HEK293 (cell line): Measurements from ENCODE around the gene KCNMB1.
A peak's percentile ranks its signal among the peaks of the same experiment; 100 is the strongest.
"Not testable (repeated sequence)": the region's sequence is repeated elsewhere in the genome, so short reads cannot be mapped to it uniquely, and the experiment has no call there.

Experiments
- CTCF ChIA-PET: fragments of 350-600 bp; formaldehyde crosslinking; extraction: SDS; loops from one replicate; lab custom pipeline; 2021; ENCODE audit warnings: antibody characterized with exemption; lab: Yijun Ruan, JAX
- POLR2A ChIA-PET: fragments of 300-600 bp; formaldehyde crosslinking; extraction: SDS; loops from one replicate; lab custom pipeline; 2020; ENCODE audit warnings: antibody characterized with exemption, inconsistent platforms; lab: Yijun Ruan, JAX
- H3K27ac ChIP-seq: fragments of 200-500 bp; sonication (Bioruptor generic); 2 replicates; pipeline ENCODE4 v1.5.1; 2014; ENCODE audit warnings: low read depth, low read length, control low read depth, inconsistent platforms; ENCODE audit errors: extremely low read depth
- H3K36me3 ChIP-seq, 2 experiments: fragments of 200-500 bp in 1 of 2; sonication (Bioruptor generic) in 1 of 2; 1 replicate in 1 of 2; 2 replicates in 1 of 2; pipeline ENCODE4 v1.5.1; 2014 to 2017; ENCODE audit warnings: inconsistent platforms in 2 of 2, low read length in 2 of 2; ENCODE audit not compliant: control insufficient read depth in 2 of 2, insufficient read depth in 1 of 2
- H3K4me1 ChIP-seq: fragments of 200-500 bp; sonication (Bioruptor generic); 2 replicates; pipeline ENCODE4 v1.5.1; 2014; ENCODE audit warnings: mild to moderate bottlenecking, low read length, inconsistent platforms; ENCODE audit not compliant: control insufficient read depth, insufficient read depth
- H3K4me3 ChIP-seq: 2 replicates; pipeline ENCODE4 v1.5.1; 2011; ENCODE audit warnings: low read depth, mild to moderate bottlenecking, control low read depth, low read length, moderate library complexity
- H3K9me3 ChIP-seq: fragments of 200-500 bp; sonication (Bioruptor generic); 2 replicates; pipeline ENCODE4 v1.5.1; 2014; ENCODE audit warnings: low read depth, low read length, inconsistent platforms; ENCODE audit not compliant: control insufficient read depth, insufficient read depth
- BCL11B ChIP-seq: fragments of 450-650 bp; formaldehyde crosslinking; IDR thresholded peaks from 2 replicates; pipeline ENCODE4 v1.5.1; 2016; ENCODE audit warnings: low read depth, missing biosample characterization, missing genetic modification characterization
- KLF1 ChIP-seq: fragments of 450-650 bp; formaldehyde crosslinking; IDR thresholded peaks from 2 replicates; pipeline ENCODE4 v1.5.1; 2016; ENCODE audit warnings: missing biosample characterization, missing genetic modification characterization
- KLF16 ChIP-seq: fragments of 450-650 bp; formaldehyde crosslinking; IDR thresholded peaks from 2 replicates; pipeline ENCODE4 v1.5.1; 2017; ENCODE audit warnings: missing biosample characterization, missing genetic modification characterization
- OVOL3 ChIP-seq: fragments of 450-650 bp; formaldehyde crosslinking; IDR thresholded peaks from 2 replicates; pipeline ENCODE4 v1.5.1; 2016; ENCODE audit warnings: missing biosample characterization, missing genetic modification characterization
- RBAK ChIP-seq: fragments of 450-650 bp; formaldehyde crosslinking; IDR thresholded peaks from 2 replicates; pipeline ENCODE4 v1.5.1; 2016; ENCODE audit warnings: missing biosample characterization, missing genetic modification characterization
- SP2 ChIP-seq: fragments of 450-650 bp; formaldehyde crosslinking; IDR thresholded peaks from 2 replicates; pipeline ENCODE4 v1.5.1; 2016; ENCODE audit warnings: missing biosample characterization, missing genetic modification characterization
- ZBTB1 ChIP-seq: fragments of 450-650 bp; formaldehyde crosslinking; IDR thresholded peaks from 2 replicates; pipeline ENCODE4 v1.5.1; 2016; ENCODE audit warnings: missing biosample characterization, missing genetic modification characterization
- ZFHX2 ChIP-seq: fragments of 450-650 bp; formaldehyde crosslinking; conservative IDR thresholded peaks from 2 replicates; pipeline ENCODE4 v1.5.1; 2016; ENCODE audit warnings: missing biosample characterization, missing genetic modification characterization
- ZNF132 ChIP-seq: fragments of 450-650 bp; formaldehyde crosslinking; IDR thresholded peaks from 2 replicates; pipeline ENCODE4 v1.5.1; 2017; ENCODE audit warnings: missing biosample characterization, missing genetic modification characterization, borderline replicate concordance
- ZNF146 ChIP-seq: fragments of 450-650 bp; formaldehyde crosslinking; IDR thresholded peaks from 2 replicates; pipeline ENCODE4 v1.5.1; 2016; ENCODE audit warnings: missing biosample characterization, missing genetic modification characterization
- ZNF202 ChIP-seq: fragments of 450-650 bp; formaldehyde crosslinking; IDR thresholded peaks from 2 replicates; pipeline ENCODE4 v1.5.1; 2016; ENCODE audit warnings: missing biosample characterization, missing genetic modification characterization, borderline replicate concordance
- ZNF350 ChIP-seq: fragments of 450-650 bp; formaldehyde crosslinking; IDR thresholded peaks from 2 replicates; pipeline ENCODE4 v1.5.0; 2017; ENCODE audit warnings: missing biosample characterization, mild to moderate bottlenecking, missing genetic modification characterization
- ZNF391 ChIP-seq: fragments of 450-650 bp; formaldehyde crosslinking; IDR thresholded peaks from 2 replicates; pipeline ENCODE4 v1.5.1; 2016; ENCODE audit warnings: low read depth, missing biosample characterization, missing genetic modification characterization, borderline replicate concordance
- ZNF416 ChIP-seq: fragments of 450-650 bp; formaldehyde crosslinking; IDR thresholded peaks from 2 replicates; pipeline ENCODE4 v1.5.1; 2016; ENCODE audit warnings: missing biosample characterization, missing genetic modification characterization
- ZNF621 ChIP-seq: fragments of 450-650 bp; formaldehyde crosslinking; IDR thresholded peaks from 2 replicates; pipeline ENCODE4 v1.5.1; 2017; ENCODE audit warnings: missing biosample characterization, missing genetic modification characterization
- ZNF629 ChIP-seq: fragments of 450-650 bp; formaldehyde crosslinking; IDR thresholded peaks from 2 replicates; pipeline ENCODE4 v1.5.1; 2017; ENCODE audit warnings: missing biosample characterization, missing genetic modification characterization
- ZNF701 ChIP-seq: fragments of 450-650 bp; formaldehyde crosslinking; IDR thresholded peaks from 2 replicates; pipeline ENCODE4 v1.5.1; 2016; ENCODE audit warnings: missing biosample characterization, missing genetic modification characterization
- ZNF785 ChIP-seq: fragments of 450-650 bp; formaldehyde crosslinking; IDR thresholded peaks from 2 replicates; pipeline ENCODE4 v1.5.1; 2016; ENCODE audit warnings: missing biosample characterization, missing genetic modification characterization
- TF ChIP-seq, protein P1 (sequence below): fragments of 450-650 bp; formaldehyde crosslinking; IDR thresholded peaks from 2 replicates; pipeline ENCODE4 v1.5.1; 2016; ENCODE audit warnings: missing biosample characterization, missing genetic modification characterization
- TF ChIP-seq, protein P2 (sequence below): fragments of 450-650 bp; formaldehyde crosslinking; IDR thresholded peaks from 2 replicates; pipeline ENCODE4 v1.5.1; 2016; ENCODE audit warnings: missing biosample characterization, missing genetic modification characterization, low read depth
- TF ChIP-seq, protein P3 (sequence below): fragments of 450-650 bp; formaldehyde crosslinking; IDR thresholded peaks from 2 replicates; pipeline ENCODE4 v1.5.1; 2016; ENCODE audit warnings: missing biosample characterization, missing genetic modification characterization
- TF ChIP-seq, protein P4 (sequence below): fragments of 450-650 bp; IDR thresholded peaks from 2 replicates; pipeline ENCODE4 v1.5.1; 2018; ENCODE audit warnings: missing biosample characterization, mild to moderate bottlenecking, missing genetic modification characterization
- TF ChIP-seq, protein P5 (sequence below): fragments of 450-650 bp; formaldehyde crosslinking; IDR thresholded peaks from 2 replicates; pipeline ENCODE4; 2016; ENCODE audit warnings: missing biosample characterization, missing genetic modification characterization

KCNMB1 gene

DNA sequence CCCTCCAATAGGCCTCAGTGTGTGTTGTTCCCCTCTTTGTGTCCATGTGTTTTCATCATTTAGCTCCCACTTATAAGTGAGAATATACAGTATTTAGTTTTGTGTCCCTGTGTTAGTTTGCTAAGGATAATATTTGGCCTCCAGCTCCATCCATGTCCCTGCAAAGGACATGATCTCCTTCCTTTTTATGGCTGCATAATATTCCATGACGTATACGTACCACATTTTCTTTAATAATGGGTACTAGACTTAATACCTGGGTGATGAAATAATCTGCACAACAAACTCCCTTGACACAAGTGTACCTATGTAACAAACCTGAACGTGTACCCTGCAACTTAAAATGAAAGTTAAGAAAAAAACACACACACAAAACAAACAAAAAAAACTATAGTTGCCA lies 12.6 kb downstream of the KCNMB1 start:
- H3K27ac ChIP-seq, POLR2A ChIA-PET, H3K4me3 ChIP-seq, CTCF ChIA-PET, H3K36me3 ChIP-seq, H3K4me1 ChIP-seq: not testable (repeated sequence)
- TF ChIP-seq ZNF146 (tag by site-specific recombination), result peak; percentile 48
- TF ChIP-seq, all 188 proteins: peak for 1; not testable (repeated sequence) for 187
- not testable (repeated sequence) for H3K9me3 ChIP-seq

DNA sequence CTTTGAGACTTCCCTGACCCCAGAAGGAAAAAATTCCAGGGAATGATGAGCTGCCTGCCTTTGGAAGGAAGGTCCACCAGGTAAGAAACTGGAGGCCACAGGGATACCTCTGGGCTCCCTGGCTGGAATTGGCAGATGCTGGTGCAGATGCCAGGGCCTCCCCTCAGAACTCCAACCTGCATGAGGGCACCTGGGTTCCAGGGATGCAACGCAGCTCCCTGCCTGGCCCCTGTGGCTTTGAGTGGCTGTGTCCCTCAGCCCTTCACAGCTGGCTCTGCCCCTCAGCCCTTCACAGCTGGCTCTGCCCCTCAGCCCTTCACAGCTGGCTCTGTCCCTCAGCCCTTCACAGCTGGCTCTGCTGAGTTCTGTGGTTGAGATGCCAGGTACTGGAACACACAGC lies 13.9 kb downstream of the KCNMB1 start:
- Histone ChIP-seq H3K4me3 (no peak overlapping the region), H3K36me3 (no peaks in the 10 kb centered on the region), H3K9me3 (no peaks in the 10 kb centered on the region), H3K4me1 (no peaks in the 10 kb centered on the region), H3K27ac (no peak overlapping the region)
- ChIA-PET CTCF (no interaction called here), POLR2A (no interaction called here)
- no peak for TF ChIP-seq ZNF391 (tag by site-specific recombination)
- no peak for TF ChIP-seq KLF16 (tag by site-specific recombination)
- TF ChIP-seq, protein P1, sequence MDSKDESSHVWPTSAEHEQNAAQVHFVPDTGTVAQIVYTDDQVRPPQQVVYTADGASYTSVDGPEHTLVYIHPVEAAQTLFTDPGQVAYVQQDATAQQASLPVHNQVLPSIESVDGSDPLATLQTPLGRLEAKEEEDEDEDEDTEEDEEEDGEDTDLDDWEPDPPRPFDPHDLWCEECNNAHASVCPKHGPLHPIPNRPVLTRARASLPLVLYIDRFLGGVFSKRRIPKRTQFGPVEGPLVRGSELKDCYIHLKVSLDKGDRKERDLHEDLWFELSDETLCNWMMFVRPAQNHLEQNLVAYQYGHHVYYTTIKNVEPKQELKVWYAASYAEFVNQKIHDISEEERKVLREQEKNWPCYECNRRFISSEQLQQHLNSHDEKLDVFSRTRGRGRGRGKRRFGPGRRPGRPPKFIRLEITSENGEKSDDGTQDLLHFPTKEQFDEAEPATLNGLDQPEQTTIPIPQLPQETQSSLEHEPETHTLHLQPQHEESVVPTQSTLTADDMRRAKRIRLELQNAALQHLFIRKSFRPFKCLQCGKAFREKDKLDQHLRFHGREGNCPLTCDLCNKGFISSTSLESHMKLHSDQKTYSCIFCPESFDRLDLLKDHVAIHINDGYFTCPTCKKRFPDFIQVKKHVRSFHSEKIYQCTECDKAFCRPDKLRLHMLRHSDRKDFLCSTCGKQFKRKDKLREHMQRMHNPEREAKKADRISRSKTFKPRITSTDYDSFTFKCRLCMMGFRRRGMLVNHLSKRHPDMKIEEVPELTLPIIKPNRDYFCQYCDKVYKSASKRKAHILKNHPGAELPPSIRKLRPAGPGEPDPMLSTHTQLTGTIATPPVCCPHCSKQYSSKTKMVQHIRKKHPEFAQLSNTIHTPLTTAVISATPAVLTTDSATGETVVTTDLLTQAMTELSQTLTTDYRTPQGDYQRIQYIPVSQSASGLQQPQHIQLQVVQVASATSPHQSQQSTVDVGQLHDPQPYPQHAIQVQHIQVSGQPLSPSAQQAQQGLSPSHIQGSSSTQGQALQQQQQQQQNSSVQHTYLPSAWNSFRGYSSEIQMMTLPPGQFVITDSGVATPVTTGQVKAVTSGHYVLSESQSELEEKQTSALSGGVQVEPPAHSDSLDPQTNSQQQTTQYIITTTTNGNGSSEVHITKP (tag by site-specific recombination), result no peak
- TF ChIP-seq, protein P2, sequence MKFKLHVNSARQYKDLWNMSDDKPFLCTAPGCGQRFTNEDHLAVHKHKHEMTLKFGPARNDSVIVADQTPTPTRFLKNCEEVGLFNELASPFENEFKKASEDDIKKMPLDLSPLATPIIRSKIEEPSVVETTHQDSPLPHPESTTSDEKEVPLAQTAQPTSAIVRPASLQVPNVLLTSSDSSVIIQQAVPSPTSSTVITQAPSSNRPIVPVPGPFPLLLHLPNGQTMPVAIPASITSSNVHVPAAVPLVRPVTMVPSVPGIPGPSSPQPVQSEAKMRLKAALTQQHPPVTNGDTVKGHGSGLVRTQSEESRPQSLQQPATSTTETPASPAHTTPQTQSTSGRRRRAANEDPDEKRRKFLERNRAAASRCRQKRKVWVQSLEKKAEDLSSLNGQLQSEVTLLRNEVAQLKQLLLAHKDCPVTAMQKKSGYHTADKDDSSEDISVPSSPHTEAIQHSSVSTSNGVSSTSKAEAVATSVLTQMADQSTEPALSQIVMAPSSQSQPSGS (tag by site-specific recombination), result no peak

DNA sequence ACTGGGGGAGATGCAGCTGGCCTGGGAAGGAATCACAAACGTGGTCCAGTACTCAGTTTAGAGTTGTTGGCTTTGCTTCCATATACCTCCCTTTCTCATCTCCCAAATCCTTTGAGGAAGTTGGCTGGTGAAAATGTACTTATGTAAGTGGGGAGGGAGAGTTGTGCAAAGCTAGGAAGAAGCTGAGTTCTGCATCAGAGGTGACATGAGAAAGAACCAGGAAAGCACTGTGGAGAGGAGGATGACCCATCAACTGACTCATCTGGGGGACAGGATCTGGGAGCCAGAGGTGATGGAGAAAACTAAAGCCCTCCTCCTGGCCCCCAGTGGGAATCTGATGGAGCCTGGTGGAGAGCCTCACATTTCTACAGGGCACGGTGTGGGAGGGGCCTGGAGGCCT lies 16.2 kb downstream of the KCNMB1 start:
- no peak for TF ChIP-seq ZNF785 (tag by site-specific recombination)
- TF ChIP-seq, protein P3, sequence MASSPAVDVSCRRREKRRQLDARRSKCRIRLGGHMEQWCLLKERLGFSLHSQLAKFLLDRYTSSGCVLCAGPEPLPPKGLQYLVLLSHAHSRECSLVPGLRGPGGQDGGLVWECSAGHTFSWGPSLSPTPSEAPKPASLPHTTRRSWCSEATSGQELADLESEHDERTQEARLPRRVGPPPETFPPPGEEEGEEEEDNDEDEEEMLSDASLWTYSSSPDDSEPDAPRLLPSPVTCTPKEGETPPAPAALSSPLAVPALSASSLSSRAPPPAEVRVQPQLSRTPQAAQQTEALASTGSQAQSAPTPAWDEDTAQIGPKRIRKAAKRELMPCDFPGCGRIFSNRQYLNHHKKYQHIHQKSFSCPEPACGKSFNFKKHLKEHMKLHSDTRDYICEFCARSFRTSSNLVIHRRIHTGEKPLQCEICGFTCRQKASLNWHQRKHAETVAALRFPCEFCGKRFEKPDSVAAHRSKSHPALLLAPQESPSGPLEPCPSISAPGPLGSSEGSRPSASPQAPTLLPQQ (tag by site-specific recombination), result no peak
- TF ChIP-seq ZNF701 (tag by site-specific recombination), result no peak
- TF ChIP-seq ZNF629, result no peak
- TF ChIP-seq ZBTB1, result no peak
- TF ChIP-seq SP2 (tag by site-specific recombination), result no peak
- TF ChIP-seq BCL11B (tag by site-specific recombination), result no peak
- TF ChIP-seq ZNF132 (tag by site-specific recombination), result no peak
- no peak for TF ChIP-seq ZNF621
- TF ChIP-seq ZNF350 (tag by site-specific recombination), result no peak
- no peak for TF ChIP-seq ZFHX2 (tag by site-specific recombination)
- TF ChIP-seq, protein P4, sequence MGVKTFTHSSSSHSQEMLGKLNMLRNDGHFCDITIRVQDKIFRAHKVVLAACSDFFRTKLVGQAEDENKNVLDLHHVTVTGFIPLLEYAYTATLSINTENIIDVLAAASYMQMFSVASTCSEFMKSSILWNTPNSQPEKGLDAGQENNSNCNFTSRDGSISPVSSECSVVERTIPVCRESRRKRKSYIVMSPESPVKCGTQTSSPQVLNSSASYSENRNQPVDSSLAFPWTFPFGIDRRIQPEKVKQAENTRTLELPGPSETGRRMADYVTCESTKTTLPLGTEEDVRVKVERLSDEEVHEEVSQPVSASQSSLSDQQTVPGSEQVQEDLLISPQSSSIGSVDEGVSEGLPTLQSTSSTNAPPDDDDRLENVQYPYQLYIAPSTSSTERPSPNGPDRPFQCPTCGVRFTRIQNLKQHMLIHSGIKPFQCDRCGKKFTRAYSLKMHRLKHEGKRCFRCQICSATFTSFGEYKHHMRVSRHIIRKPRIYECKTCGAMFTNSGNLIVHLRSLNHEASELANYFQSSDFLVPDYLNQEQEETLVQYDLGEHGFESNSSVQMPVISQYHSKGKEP (tag by site-specific recombination), result no peak
- no peak for TF ChIP-seq OVOL3 (tag by site-specific recombination)
- TF ChIP-seq ZNF416 (tag by site-specific recombination), result no peak
- no peak for TF ChIP-seq RBAK (tag by site-specific recombination)
- no peak for TF ChIP-seq ZNF146 (tag by site-specific recombination)
- TF ChIP-seq ZNF202 (tag by site-specific recombination), result no peak
- TF ChIP-seq KLF1, result no peak
- TF ChIP-seq, protein P5, sequence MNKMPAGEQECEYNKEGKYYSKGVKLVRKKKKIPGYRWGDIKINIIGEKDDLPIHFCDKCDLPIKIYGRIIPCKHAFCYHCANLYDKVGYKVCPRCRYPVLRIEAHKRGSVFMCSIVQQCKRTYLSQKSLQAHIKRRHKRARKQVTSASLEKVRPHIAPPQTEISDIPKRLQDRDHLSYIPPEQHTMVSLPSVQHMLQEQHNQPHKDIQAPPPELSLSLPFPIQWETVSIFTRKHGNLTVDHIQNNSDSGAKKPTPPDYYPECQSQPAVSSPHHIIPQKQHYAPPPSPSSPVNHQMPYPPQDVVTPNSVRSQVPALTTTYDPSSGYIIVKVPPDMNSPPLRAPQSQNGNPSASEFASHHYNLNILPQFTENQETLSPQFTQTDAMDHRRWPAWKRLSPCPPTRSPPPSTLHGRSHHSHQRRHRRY (tag by site-specific recombination), result no peak
- TF ChIP-seq, all 188 proteins: peak for 0
- Histone ChIP-seq H3K27ac (no peak overlapping the region), H3K4me3 (no peak overlapping the region), H3K4me1 (no peaks in the 10 kb centered on the region), H3K9me3 (no peaks in the 10 kb centered on the region), H3K36me3 (no peaks in the 10 kb centered on the region)
- ChIA-PET POLR2A (no interaction called here), CTCF (no interaction called here)
